Peyer's patch (tissue), 4 donors: ENCODE measurements around the gene KRT14.

Source experiments
- CTCF ChIP-seq, 6 experiments: fragments of 450-650 bp in 4 of 6; fragments of 200-600 bp in 2 of 6; sonication (generic) in 1 of 6; IDR thresholded peaks; one replicate each; pipeline ENCODE4 v1.5.1; 2017 to 2019; ENCODE audit warnings: antibody characterized with exemption in 6 of 6, mild to moderate bottlenecking in 3 of 6, moderate library complexity in 1 of 6
- POLR2A ChIP-seq, 2 donors: fragments of 450-650 bp; IDR thresholded peaks; one replicate each; pipeline ENCODE4 v1.5.1; 2017; ENCODE audit warnings: antibody characterized with exemption in 2 of 2, mild to moderate bottlenecking in 2 of 2, moderate library complexity in 2 of 2

GRCh38 chr17:41548844-41549595 lies 37.7 kb downstream of the KRT14 start:
- peak; percentile 69 to 95 (median 82) for TF ChIP-seq CTCF (IDR thresholded peaks at IDR 0.05)
- peak; percentile 51 to 79 for TF ChIP-seq POLR2A (IDR thresholded peaks at IDR 0.05)
